GM19025 (cell line): ENCODE data around the gene PTPRG.

Source experiments
- ATAC-seq: cut with Tn5 transposase; IDR thresholded peaks from one replicate; pipeline ENCODE4 v1.9.1; 2021; ENCODE audit warnings: mild to moderate bottlenecking, low read depth, moderate library complexity; ENCODE audit not compliant: unreplicated experiment

The PTPRG gene

DNA sequence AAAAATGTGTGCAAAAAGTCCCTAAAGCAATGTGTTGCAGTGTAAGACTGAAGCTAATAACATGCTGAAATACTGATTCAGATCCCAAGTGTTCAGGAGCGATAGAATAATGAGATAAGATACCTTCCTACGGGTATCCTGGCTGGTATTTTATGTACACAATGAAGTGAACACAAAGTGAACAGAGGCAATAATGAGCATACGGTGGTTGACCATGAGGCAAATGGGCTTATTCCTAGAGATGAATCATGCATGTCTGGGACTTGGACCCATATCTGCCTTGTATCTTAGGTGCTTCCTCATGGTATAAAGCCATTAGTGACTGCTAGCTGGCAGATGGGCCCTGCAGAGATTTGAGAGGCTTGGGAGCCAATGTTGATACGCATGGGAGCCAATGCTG lies 21.5 kb downstream of the PTPRG start:
- ATAC-seq = no peak

DNA sequence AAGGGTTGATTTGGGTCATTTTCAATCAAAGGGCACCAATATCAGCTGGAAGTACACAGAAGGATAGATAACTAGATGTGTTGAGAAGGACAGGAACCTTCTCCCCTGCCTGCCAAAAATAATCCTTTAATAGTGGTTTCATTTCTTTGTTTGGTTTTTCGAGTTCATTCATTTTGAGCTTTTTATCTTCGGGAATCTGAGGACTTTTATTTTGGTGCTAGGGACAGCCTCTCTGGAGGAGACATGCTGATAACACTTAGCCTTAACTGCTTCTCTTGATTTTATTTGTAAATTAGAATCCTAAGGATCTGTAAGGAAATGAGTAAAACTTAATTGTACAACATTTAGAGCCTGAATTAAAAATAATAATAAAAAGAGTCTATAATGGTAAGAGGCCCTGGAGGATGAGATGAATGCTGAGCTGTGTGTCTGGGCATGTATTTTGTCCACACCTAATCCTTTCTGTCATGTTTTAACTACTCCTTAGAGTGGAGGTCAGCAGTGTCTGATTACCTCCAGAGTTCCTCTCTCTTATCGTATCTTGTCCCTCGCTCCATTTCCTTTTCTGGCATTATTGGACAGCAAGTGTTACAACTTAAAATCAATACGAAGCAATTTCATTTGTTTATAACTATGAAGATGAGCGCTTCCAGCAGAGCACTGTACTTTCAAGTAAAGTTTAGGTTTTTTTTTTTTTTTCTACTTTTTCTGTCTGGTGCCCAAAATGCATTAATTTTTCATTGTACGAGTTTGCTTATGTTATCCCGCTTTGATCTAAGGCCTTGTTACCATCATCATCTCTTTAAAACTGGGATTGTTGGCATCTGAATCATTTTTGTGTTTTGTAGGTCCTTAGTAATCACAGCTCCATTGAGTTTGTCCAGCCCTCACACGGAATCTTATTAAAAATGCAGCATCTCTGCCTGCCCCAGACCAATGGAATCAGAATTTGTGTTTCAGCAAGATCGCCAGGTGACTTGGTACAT lies 22.8 kb downstream of the PTPRG start:
- no peak for ATAC-seq

DNA sequence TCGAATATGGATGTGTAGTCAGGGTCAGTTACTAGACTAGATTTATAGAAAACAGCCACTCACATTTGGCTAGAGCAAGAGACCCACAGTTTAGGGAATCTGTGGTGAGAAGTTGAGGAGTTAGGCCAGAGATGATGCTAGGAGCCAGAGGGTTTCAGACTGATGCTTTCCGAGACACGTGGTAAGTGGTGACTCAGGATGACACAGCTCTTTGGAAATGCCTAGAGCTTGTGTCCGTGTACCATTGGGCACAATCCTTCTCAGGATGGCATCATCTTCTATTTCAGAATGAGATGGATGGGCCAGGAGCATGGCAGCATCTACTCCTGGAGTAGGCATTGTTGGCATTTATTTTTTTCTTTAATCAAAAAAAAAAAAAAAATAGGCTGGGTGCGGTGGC lies 28.5 kb downstream of the PTPRG start:
- ATAC-seq = no peak

DNA sequence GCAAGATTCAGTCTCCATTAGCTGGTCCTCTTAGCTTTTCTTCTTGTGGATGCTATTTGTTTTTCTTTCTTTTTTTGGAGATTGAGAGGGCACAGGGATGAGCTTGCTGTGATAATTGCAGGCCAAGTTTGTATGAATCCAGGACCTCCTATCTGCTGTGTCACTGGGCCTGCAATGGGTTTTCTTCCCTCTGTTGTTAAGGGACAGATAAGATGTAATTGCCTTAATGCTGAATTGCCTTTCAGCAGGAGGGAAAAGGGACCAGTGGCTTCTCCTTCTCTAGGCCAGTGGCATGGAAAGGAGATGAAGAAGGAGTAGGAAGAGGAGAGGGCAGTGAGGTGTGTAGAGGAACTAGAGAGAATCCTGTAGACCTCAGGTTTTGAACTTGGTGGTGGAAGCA lies 29.9 kb downstream of the PTPRG start:
- no peak for ATAC-seq

DNA sequence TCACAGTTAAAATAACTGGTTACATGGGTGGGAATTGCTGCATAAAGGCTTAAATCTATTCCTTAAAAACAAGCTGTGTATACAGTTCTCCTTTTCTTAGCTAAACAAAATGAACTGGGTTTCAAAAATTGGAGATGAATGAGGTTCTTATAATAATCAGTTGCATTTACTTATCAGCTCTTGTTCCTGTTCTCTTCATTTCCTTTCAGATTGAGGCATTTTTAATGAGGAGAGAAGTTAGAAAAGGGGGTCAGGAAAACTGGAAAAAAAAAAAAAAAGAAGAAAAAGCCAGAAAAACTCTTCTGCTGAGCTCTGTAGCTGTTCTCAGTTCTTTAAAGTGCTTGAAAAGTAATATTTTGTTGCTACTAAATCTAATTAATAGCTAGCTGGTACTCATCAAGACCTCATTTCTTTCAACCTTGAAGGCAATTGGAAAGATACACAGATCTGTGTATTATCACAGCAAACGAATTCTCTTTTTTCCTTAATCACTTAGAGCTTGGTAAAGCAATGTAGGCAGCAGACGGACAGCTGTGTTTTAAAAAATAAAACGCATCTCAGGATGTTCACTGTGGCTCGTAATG lies 32.2 kb downstream of the PTPRG start:
- no peak for ATAC-seq

DNA sequence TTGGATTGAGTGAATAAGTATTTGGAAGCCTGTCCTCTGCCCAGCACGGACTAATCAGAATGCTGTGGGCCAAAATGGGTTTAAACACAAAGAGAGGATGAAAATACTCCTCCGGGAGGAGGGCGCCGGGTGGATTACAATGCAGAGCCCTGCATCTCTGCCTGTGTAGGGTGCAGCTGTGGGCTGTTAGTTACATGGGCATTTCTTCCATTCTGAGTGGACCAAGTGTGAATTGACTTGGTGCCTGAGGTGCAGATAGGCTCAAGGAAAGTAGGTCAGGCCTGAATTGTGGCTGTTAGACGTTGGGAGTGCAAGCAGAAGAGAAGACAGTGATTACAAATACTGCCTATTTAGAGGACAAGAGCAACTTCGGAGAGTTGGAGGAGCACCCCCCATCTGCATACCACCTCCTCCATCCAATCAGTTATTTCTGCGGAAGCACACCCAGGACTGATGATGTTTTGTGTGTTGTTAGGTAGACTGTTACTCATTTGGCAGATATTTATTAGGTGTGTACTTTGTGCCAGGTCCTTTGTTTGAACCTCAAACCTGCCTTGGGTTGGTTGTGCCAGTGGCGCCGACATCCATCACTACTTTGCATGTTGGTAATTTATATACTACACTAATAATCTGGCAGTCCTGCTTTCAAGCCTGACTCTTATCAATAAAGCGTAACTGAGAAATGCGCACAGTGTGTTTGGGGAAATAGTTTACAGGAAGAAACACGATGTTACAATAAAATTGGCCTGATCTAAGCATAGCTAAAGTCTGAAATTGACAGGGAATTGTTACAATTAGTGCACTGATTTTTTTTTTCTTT lies 33.0 kb downstream of the PTPRG start:
- no peak for ATAC-seq

DNA sequence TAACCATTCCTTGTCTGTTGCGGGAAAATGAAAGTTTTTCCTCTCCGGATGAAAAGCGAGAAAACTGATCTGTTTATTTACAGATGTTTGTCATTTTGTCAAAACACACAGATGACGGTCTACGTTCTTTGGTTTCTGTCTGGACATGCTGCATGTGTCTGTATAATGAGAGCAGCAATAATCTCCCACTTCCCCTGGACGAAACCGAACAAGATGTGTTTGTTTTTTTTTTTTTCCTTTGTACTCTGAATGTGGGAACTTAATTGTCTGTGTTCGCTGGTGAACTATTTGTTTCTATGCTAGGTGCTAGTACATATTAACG lies 33.6 kb downstream of the PTPRG start:
- no peak for ATAC-seq

DNA sequence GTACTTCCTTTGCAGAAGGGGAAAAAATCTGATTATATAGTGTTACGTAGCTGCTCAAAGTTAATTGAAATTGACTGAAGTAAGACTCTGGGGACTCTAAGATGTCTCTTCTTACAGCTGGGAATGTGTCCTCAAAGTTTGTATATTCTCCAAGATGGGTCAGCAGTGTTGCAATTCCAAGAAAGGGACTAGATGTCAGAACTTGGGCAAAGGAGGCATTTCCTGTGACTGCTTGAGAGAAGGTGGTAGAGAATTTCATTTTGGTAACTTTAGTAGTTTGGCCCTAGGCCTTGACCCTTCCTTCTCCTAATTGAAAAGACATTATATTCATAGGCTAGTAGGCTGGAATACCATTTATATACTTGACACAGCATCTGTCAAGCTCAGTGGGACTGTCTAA lies 33.9 kb downstream of the PTPRG start:
- ATAC-seq = no peak

DNA sequence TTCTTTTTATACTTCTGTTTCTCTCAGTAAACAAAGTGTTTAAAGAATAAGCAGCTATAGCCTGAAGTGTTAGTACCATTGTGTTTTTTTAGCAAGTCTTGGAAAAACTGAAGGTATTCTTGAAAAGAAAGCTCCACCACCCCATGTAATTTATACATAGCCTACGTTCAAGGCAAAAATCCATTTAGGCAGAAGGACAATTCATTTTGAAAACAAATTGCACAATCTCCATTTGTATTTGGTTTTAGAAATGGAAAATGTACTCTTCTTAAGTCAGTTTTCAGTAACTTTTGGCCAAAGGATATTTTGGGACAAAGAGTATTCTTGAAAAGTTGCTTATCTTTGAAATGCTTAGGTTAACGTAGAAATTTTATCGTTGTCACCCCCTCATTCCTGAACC lies 34.5 kb downstream of the PTPRG start:
- no peak for ATAC-seq

DNA sequence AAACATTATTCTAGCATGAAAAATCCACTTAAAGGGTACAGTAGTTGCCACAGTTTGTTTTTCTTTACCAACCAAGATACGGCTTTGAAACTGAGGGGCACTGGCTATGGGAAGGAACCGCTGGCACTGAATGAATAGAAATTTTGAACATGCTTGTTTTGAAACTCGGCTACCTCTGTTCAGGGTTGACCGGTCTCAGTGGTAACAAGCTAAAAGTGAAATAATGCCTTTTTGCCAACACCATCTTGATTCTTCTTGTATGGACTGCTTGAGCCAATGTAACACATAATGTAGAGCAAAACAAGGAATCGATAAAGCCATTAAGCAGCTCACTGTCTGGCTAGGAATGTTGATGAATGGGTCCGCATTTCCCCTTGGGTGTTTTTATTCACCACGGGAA lies 36.5 kb downstream of the PTPRG start:
- no peak for ATAC-seq

DNA sequence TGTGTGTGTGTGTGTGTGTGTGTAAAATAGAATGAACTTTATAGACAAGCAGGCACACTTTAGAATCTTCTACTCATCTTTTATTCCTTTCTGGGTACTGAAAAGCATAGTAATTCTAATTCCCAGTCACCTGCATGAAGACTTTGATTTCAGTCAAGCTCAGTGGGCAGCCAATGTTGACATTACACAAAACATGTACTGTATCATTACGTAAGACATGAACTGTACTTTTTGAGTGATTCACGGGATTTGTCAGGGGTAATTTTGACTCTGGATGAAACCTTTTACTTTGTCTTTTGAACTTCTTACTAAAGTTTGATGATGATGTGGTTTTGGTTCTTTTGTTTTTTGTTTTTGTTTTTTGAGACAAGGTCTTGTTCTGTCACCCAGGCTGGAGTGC lies 38.8 kb downstream of the PTPRG start:
- ATAC-seq = no peak

DNA sequence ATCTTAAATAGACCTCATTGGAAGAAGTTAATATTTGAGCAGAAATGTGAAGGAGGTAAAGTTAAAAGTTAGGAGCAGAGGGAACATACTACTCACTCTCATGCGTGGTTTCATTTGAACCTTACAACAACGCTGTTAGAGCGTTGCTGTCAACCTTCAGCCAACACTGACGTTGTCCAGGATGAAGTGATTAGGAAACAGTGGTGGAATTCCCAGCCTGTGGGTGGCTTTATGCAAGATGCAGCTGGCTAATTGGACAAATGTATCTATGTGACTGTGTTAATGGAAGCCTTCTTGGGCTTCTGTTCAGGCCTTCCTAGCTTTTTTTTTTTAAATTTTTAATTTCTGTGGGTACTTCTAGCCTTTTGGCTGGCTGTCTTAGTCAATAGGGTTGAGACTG lies 40.5 kb downstream of the PTPRG start:
- no peak for ATAC-seq

DNA sequence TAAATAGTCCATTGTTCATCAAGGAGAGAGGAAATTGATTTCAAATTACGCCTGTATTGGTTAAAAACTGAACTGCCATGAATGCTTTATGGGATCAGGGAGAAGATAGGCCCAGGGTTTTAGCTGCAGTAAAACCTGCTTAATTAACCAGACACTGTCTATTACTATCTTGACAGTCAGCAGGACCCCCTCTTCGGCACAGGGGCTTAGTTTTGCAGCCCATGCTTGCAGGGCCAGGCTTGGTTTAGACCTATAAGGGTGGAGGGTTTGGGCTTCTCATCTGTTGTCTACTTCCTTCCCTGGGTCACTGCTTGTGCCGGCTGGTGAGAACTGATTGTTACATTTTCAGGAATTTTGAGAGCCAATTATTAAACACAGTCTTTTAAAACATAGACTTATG lies 41.1 kb downstream of the PTPRG start:
- ATAC-seq = no peak

DNA sequence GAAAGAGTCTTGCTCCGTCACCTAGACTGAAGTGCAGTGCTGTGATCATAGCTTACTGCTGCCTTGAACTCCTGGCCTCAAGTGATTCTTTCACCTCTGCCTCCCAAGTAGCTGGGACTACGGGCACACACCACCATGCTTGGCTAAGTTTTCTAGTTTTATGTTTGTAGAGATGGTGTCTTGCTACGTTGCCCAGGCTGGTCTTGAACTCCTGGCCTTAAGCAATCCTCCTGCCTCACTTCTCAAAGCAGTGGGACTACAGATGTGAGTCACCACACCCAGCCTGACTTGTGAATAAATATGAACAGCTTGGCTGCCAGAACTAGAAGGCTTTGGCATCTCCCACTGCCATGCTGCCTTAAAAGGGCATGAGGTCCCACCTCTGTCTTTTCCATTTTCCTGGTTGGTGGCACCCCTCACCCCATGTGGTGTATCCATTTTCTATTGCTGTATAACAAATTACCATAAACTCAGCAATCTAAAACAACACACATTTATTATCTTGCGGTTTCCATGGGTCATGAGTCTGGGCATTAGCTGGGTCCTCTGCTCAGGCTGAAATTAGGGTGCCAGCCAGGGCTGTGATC lies 44.3 kb downstream of the PTPRG start:
- no peak for ATAC-seq

DNA sequence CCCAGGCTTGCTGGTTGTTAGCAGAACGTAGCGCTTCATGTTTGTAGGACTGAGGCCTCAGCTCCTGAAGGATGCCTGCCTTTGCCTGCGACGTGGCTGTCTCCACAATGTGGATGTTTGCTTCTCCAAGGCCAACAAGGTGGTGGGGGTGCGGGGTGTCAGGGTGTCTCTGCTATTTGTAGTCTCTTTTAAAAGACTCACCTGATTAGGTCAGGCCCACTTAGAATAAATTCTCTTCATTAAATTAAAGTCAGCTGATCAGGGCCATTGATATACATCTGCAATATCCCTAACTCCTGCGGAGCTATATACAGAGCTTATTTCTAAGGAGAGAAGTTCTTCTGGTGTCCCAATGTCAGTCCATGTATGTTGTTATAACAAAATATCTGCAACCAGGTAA lies 44.8 kb downstream of the PTPRG start:
- ATAC-seq = no peak

DNA sequence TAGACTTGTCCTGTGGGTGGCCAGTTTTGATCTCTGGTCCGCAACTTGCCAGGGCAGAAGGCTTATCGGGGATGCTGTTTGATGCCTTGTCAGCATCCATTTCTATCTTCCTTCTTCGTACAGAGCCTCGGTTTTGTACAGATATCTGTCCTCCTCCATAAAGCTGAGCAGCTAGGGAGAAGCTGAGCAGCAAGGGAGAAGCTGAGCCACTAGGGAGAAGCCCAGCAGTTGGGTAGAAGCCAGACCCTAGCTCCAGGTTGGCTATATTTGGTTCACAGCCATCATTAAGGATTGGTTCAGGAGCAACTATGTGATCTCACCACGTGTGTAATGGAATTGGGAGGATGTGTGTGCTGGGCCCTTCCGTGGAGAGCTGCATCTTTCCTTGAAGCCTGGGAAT lies 46.7 kb downstream of the PTPRG start:
- ATAC-seq = no peak

DNA sequence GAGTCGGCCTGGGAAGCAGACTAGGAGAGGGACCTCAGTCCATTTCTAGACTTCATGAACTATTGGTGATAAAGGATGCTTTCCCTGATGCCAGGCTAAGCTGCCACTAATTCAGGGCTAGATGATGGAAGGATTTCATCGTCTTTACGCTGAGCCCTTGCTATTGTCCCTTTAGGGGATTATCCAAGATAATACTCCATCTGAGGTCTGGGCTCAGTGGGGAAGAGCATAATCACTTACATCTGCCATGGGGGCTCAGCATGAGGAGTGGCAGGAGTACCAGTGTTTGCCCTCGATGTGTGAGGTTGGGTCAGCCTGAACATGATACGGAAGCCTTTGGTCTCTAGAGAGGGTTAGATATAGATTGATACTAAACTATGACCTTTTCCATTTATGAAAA lies 47.3 kb downstream of the PTPRG start:
- ATAC-seq = no peak

DNA sequence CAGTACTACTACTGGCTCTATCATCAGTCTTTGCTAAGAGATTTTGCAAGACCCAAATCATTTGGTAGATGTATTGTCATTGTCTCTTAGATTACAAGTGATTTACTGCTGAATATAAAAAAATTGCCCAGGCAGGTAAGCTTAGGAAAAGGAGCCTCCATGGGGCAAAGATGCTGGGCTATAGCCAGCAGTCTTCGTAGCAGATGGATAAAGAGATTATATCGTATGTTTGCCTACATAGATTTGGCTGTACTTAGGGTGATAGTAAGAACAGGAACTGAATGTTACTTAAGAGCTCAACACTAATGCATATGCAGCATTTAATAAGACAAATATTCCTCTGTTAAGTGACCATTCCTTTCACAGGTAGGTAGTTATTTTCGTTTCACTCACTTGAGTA lies 48.9 kb downstream of the PTPRG start:
- no peak for ATAC-seq

DNA sequence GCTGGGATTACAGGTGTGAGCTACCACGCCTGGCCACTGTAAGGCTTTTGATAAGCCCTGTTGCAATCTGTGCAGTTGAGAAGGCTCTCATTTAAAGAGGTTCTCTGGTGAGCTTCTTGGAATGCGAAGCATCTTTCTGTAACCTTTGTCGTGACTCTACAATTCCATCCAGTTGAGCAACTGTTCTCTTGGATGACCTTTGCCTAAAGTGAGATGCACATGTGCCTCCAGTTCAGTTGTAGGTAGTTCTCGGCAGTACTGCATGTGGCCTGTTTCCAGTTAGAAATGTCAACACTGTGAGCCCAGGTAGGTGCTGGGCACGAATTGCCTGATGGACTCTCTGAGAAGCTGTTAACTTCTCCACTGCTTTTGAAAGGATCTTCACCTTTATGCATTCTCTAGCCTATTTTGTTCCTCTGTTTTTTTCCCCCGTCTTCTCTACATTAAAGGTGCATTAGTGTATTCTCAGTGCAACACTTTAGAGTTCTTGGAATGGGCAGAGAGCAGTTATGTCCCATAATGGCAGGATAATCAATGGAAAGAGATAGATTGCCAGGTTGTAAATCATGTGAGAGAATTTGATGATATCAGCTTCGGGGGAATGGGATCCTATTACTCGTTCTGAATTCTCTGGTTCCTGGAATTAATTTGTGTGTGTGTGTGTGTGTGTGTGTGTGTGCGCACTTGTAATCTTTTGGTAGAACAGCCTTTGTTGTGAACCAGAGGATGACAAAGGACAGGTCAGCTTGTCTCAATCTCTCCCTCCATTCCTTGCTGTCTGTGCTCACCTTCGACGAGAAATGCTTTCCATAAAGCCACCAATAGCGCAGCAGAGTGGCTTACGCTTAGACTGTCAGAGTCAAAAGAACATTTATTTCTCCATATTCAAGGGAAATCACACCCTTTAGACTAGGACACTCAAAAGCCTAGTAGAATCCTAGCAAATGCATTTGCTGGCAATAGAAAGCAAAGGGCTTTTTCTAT lies 51.1 kb downstream of the PTPRG start:
- ATAC-seq = no peak

DNA sequence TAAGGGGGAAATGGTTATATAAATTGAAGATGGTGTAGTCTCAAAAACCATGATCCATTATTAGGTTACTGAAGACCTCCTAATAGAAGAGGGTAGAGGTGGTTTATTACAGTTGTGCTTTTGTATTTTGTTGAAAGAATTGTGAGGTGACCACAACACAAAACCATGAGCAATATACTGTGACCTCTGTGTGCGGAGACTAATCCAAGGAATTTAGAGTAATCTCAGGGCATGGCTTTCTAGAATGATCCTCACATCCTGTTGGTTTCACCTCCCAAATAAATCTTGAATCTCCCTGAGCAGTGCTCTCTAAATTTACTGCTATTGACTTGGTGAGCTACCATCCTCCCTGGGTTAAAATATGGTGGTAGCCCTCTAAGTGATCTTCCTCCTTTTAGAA lies 52.3 kb downstream of the PTPRG start:
- ATAC-seq = no peak
